GM19193 (cell line): ENCODE data around the gene LGSN.

Experiments
- POLR2A ChIP-seq: IDR thresholded peaks from 4 replicates; pipeline ENCODE4 v1.6.1; 2011; ENCODE audit not compliant: insufficient read depth, insufficient read length; ENCODE audit errors: extremely low read depth

Gene LGSN

DNA sequence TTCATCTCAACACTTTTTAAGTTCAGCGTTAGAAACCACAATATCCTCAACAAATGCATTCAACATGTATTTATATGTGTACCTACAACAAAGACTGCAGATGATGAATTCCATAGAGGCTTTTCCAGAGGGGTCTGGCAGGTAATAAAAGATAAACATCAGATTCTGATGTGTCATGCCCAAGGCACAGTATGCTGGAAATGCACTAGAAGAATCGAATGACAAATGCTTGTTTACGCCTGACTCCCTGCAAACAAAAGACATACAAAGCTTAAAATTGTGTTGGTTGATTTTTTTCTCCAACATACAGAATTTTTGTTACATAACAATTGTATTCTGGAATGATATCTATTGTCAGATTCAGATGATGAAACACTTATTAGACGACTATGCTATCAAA is at the start of gene LGSN:
LGSN (minus strand) TSS at position 45 of the 400 bp plus-strand sequence; CDS start at position 5, 40 bp downstream.
- no peak for TF ChIP-seq POLR2A

- TF ChIP-seq POLR2A = no peak
Observed at GRCh38 chr6:63368347-63368746, 48.6 kb upstream of the LGSN start.

DNA sequence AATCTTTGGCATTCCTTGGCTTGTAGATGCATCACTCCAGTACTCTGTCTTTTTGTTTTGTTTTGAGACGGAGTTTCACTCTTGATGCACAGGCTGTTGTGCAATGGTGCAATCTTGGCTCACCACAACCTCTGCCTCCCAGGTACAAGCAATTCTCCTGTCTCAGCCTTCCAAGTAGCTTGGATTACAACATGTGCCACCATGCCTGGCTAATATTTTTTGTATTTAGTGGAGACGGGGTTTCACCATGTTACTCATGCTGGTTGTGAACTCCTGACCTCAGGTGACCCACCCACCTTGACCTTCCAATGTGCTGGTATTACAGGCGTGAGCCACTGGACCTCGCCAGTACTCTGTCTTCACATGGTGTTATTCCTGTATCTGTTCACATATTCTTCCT is 35.8 kb upstream of the LGSN start:
- TF ChIP-seq POLR2A = no peak

GRCh38 chr6:63353286-63353630 is 33.5 kb upstream of the LGSN start:
- TF ChIP-seq POLR2A = no peak

DNA sequence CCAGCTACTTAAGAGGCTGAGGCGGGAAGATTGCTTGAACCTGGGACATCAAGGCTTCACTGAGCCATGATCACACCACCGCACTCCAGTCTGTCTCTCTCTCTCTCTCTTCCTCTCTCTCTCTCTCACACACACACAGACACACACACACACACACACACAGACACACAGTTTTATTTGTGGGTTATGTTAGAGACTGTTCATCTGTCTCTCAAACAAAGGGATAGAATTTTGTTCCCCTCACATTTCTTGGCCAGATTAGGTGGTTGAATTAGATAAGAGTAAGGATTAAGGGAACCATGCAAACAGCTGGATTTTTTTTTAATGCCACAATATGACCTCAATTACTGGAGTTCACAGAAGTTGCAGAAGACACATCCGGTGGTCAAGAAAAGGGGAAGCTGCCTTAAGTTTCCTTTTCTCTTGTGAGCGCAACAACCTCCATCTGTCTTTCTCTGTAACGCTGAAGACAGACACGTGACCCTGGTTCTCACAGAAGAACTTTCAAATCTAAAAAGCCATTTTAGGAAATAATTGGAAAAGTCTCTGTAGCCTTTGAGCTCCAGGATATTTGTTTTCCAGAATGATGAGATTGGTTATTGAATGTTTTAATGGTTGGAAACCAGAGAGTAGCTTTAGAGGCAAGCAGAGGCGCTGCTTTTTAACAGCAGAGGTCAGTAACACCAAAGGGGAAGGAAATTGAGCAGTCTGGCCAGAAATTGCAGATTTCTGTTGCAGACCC is 32.9 kb upstream of the LGSN start:
- TF ChIP-seq POLR2A = no peak

DNA sequence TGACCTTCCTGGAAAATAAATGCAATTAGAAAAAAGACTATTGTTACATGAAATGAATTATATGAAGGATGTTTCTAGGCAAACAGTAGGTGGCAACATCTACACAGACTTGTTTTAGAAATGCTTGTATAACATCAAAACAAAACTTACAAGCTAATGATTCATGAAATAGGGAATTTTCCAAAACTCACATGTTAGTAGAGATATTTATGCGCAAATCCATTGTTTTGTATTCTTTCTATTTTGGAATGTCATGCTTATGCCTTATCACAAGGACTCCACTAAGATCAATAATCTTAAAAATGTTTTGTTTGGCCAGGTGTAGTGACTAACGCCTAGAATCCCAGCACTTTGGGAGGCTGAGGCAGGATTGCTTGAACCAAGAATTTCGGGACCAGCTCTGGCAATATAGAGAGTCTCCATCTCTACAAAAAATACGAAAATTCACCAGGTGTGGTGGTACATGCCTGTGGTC is 32.3 kb upstream of the LGSN start:
- TF ChIP-seq POLR2A = no peak

DNA sequence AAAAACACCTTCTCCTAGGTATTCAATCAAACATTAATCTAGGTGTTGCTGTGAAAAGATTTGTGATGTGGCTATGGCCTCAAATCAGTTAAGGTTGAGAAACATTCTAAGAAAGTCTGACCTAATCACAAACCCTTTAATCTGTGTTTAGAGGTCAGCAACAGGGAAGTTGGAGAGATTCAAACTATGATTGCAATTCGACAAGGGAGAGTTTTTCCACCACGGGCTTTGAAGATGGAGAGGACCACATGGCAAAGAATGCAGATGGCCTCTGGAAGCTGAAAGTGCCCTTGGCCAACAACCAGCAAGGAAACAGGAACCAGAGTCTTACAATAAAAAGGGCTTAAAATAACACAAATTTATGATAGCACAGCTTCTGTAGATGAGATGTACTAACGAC is 29.6 kb upstream of the LGSN start:
- no peak for TF ChIP-seq POLR2A

GRCh38 chr6:63348836-63349235 is 29.1 kb upstream of the LGSN start:
- no peak for TF ChIP-seq POLR2A

- no peak for TF ChIP-seq POLR2A
Observed at GRCh38 chr6:63347599-63347998, 27.8 kb upstream of the LGSN start.

DNA sequence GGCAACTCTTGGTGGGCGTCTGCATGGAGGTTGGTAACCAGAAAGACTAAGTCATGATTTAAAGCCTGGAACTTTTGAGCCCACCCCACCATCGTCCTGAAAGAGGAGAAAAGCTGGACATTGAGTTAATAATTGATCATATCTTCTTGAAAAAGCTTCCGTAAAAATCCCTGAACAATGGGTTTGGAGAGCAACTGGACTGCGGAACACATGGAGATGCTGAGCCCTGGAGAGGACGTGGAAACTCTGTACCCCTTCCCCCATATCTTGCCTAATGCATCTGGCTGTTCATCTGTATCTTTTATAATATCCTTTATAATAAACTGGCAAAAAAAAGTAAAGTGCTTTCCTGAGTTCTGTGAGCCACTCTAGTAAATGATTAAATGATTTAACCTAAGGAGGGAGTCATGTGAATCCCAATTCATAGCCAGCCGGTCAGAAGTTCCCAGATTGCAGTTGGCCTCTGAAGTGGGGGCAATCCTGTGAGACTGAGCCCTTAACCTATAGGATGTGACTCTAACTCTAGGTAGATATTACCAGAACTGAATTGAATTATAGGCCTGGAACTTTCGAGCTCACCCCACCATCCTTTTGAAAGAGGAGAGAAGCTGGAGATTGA is 26.5 kb upstream of the LGSN start:
- TF ChIP-seq POLR2A = no peak

- no peak for TF ChIP-seq POLR2A
Observed at GRCh38 chr6:63340351-63340750, 20.6 kb upstream of the LGSN start.

DNA sequence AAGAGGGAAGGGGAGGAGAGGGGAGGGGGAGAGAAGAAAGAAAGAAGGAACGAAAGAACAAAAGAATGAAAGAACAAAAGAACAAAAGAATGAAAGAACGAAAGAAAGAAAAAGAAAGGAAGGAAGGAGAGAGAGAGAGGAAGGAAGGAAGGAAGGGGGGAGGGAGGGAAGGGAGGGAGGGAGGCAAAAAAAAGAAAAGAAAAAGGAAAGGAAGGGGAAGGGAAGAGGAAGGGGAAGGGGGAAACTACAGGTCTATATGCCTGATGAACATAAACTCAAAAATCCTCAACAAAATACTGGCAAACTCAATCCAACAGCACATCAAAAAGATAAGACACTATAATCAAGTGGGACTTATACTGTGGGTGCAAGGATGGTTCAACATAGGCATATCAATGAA is 13.7 kb upstream of the LGSN start:
- TF ChIP-seq POLR2A = no peak

DNA sequence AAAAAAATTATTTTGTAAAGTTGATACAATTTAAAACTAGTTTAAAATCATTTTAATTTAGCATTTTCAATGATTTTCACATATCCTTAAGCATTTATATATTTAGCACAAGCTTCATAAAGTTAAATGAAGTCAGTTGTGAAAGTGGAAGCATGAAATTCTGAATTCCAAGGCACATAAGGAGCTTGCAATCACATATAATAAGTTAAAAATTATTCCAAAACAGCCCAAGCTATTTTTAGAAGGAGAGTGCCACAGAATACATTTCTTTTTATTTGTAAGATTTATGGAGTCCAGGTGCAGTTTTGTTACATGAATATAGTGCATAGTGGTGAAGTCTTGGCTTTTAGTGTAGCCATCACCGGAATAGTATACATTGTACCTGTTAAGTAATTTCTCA is 3.2 kb upstream of the LGSN start:
- no peak for TF ChIP-seq POLR2A

DNA sequence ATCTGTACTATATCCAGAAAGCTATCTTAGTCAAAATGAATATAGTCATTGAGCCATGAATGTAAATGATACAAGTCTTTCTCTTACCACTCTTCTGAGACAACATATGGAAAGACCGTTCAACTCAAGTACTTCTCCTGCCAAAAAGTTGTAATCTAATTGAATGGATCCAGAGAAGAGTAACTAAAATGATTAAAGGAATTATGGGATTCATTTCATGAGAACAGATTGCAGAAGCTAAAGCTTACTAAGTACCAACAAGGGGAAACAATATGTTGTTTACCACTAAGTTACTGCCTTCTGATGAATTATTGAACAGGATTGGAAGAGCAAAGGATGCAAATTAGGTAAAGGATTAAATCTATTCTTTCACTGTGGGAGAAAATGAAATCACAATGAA is 2.0 kb upstream of the LGSN start:
- no peak for TF ChIP-seq POLR2A

- TF ChIP-seq POLR2A = no peak
Observed at GRCh38 chr6:63317641-63318040, 2.1 kb downstream of the LGSN start.

DNA sequence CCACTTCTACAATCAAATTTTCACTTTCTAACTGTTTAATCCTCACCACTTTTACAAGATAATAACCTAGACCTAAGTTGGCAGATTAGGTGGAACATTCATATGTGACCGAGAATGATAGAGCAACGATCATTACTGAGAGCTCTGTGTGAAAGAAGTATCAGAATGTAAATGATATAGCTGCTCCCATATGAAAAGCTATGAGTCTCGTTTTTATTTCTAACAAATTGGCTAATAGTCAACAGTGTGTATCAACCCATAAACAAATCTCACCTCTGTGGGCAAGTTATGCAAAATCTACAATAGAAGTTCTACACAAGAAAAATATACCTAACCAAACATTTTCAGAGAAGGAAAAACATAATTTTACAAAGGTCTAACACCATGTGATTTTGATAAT is 3.7 kb downstream of the LGSN start:
- TF ChIP-seq POLR2A = no peak
